HCT116 (cell line): ENCODE results near the gene CFL1. TPM values are rescaled to one million over a fixed set of nuclear protein-coding genes. Genes with fewer than 3 reads are reported as not detected.

Experiments
- ATAC-seq: fragments of 200-7000 bp; cut with Tn5 transposase; 2 replicates; pipeline ENCODE4 v1.9.1; 2020; ENCODE audit warnings: mild to moderate bottlenecking, moderate library complexity
- BruUV-seq: library from RNA; stranded (reverse); fragments of 400-500 nt; replicated peaks from 2 replicates; lab custom pipeline; 2021; lab: Mats Ljungman, UMichigan
- CTCF ChIA-PET: fragments of 300-600 bp; sonication (Branson Sonifier 250); formaldehyde crosslinking; loops from one replicate; lab custom pipeline; 2021; ENCODE audit warnings: antibody characterized with exemption; lab: Charles Lee
- POLR2A ChIA-PET: fragments of 300-600, 350-600 bp; sonication (Branson Sonifier 250); formaldehyde crosslinking; loops from one replicate; lab custom pipeline; 2021; ENCODE audit warnings: antibody characterized with exemption; lab: Charles Lee
- RAD21 ChIA-PET, 2 experiments: fragments of 300-600 bp; sonication (Branson Sonifier 250); formaldehyde crosslinking; loops; one replicate each; lab custom pipeline; 2023; ENCODE audit warnings: low total read pairs in 2 of 2; ENCODE audit not compliant: uncharacterized antibody in 2 of 2, unreplicated experiment in 2 of 2, low non-redundant PET in 1 of 2; lab: Charles Lee
- DNase-seq: peaks from one replicate; pipeline ENCODE4 v3.0.0-alpha.2; 2010; ENCODE audit warnings: low read depth, low spot score
- H2AFZ ChIP-seq: fragments of 200-600 bp; shearing (Covaris generic), sonication (generic); 2 replicates; pipeline ENCODE4 v1.6.1; 2017; ENCODE audit warnings: low read depth, mixed run types, mixed read lengths, antibody characterized with exemption, low read length; ENCODE audit not compliant: poor library complexity, severe bottlenecking
- H3K27ac ChIP-seq: 2 replicates; pipeline ENCODE4 v1.5.1; 2012; ENCODE audit warnings: low read depth, low read length
- H3K27me3 ChIP-seq: fragments of 200-600 bp; sonication (generic); 2 replicates; pipeline ENCODE4 v1.6.1; 2016; ENCODE audit warnings: mixed run types, low read length, mixed read lengths; ENCODE audit not compliant: insufficient read depth
- H3K36me3 ChIP-seq, 2 experiments: fragments of 200-500 bp in 1 of 2; fragments of 200-600 bp in 1 of 2; sonication (Bioruptor generic) in 1 of 2; sonication (generic) in 1 of 2; 2 replicates each; pipeline versions ENCODE4 v1.5.1 to v1.6.1; 2014 to 2016; ENCODE audit warnings: low read length in 2 of 2, inconsistent platforms in 1 of 2, mixed read lengths in 1 of 2, mixed run types in 1 of 2; ENCODE audit not compliant: insufficient read depth in 2 of 2, control insufficient read depth in 1 of 2
- H3K4me1 ChIP-seq, 2 experiments: fragments of 200-600 bp in 1 of 2; sonication (generic) in 1 of 2; 2 replicates each; pipeline versions ENCODE4 v1.5.1 to v1.6.1; 2012 to 2017; ENCODE audit warnings: low read length in 2 of 2, inconsistent platforms in 1 of 2, mild to moderate bottlenecking in 1 of 2, mixed read lengths in 1 of 2, mixed run types in 1 of 2, moderate library complexity in 1 of 2; ENCODE audit not compliant: insufficient read depth in 2 of 2, control insufficient read depth in 1 of 2
- H3K4me2 ChIP-seq: fragments of 200-600 bp; sonication (generic); 2 replicates; pipeline ENCODE4 v1.6.1; 2017; ENCODE audit warnings: mixed run types, low read length, mixed read lengths
- H3K4me3 ChIP-seq, 2 experiments: fragments of 200-600 bp in 1 of 2; sonication (generic) in 1 of 2; replicated peaks in 1 of 2; 2 replicates each; pipeline ENCODE4 v1.5.1; 2011 to 2016; ENCODE audit warnings: low read length in 2 of 2, control low read depth in 1 of 2, low read depth in 1 of 2, mild to moderate bottlenecking in 1 of 2, mixed read lengths in 1 of 2, mixed run types in 1 of 2
- H3K79me2 ChIP-seq: fragments of 200-600 bp; sonication (generic); 2 replicates; pipeline ENCODE4 v1.6.1; 2017; ENCODE audit warnings: mild to moderate bottlenecking, mixed run types, low read length, moderate library complexity, mixed read lengths; ENCODE audit not compliant: insufficient read depth
- H3K9ac ChIP-seq: fragments of 200-600 bp; sonication (generic); 2 replicates; pipeline ENCODE4 v1.6.1; 2016; ENCODE audit warnings: low read length, mixed read lengths
- H3K9me2 ChIP-seq: fragments of 200-600 bp; sonication (generic), shearing (Covaris generic); 2 replicates; pipeline ENCODE4 v1.6.1; 2017; ENCODE audit warnings: mixed run types, mild to moderate bottlenecking, moderate library complexity; ENCODE audit not compliant: insufficient read depth
- H3K9me3 ChIP-seq, 2 experiments: fragments of 200-500 bp in 1 of 2; fragments of 200-600 bp in 1 of 2; sonication (Bioruptor generic) in 1 of 2; sonication (generic) in 1 of 2; 2 replicates each; pipeline ENCODE4 v1.6.1; 2014 to 2017; ENCODE audit warnings: low read length in 2 of 2, mixed read lengths in 2 of 2, inconsistent platforms in 1 of 2, low read depth in 1 of 2, mild to moderate bottlenecking in 1 of 2, mixed run types in 1 of 2, moderate library complexity in 1 of 2; ENCODE audit not compliant: control insufficient read depth in 1 of 2, insufficient read depth in 1 of 2
- H4K20me1 ChIP-seq: fragments of 200-600 bp; sonication (generic), shearing (Covaris generic); 2 replicates; pipeline ENCODE4 v1.6.1; 2017; ENCODE audit warnings: mixed run types, mild to moderate bottlenecking, moderate library complexity; ENCODE audit not compliant: insufficient read depth
- EGR1 ChIP-seq: IDR thresholded peaks from 2 replicates; pipeline ENCODE4 v1.6.1; 2012; ENCODE audit warnings: low read depth
- ELF1 ChIP-seq: IDR thresholded peaks from 2 replicates; pipeline ENCODE4 v1.6.1; 2012; ENCODE audit warnings: low read depth, borderline replicate concordance
- EZH2phosphoT487 ChIP-seq: fragments of 200-600 bp; IDR thresholded peaks from 2 replicates; pipeline ENCODE4 v1.6.1; 2018; ENCODE audit warnings: antibody characterized with exemption, borderline replicate concordance
- MAX ChIP-seq: IDR thresholded peaks from 2 replicates; pipeline ENCODE4 v1.6.1; 2012
- POLR2A ChIP-seq: IDR thresholded peaks from 2 replicates; pipeline ENCODE4 v1.7.0; 2011; ENCODE audit warnings: borderline replicate concordance; ENCODE audit not compliant: insufficient read depth, insufficient read length; ENCODE audit errors: extremely low read depth
- POLR2AphosphoS5 ChIP-seq: IDR thresholded peaks from 2 replicates; pipeline ENCODE4 v1.6.1; 2011; ENCODE audit warnings: mild to moderate bottlenecking, low read depth, low read length, moderate library complexity
- RAD21 ChIP-seq: IDR thresholded peaks from 2 replicates; pipeline ENCODE4 v1.6.1; 2012; ENCODE audit warnings: low read depth, mild to moderate bottlenecking
- REST ChIP-seq: IDR thresholded peaks from 2 replicates; pipeline ENCODE4 v1.6.1; 2012; ENCODE audit warnings: low read depth
- SP1 ChIP-seq: IDR thresholded peaks from 2 replicates; pipeline ENCODE4 v1.6.1; 2012; ENCODE audit warnings: low read depth
- SRF ChIP-seq: IDR thresholded peaks from 2 replicates; pipeline ENCODE4 v1.6.1; 2012; ENCODE audit warnings: low read depth
- TCF7L2 ChIP-seq: IDR thresholded peaks from 2 replicates; pipeline ENCODE4 v1.7.0; 2011; ENCODE audit warnings: borderline replicate concordance, inconsistent platforms; ENCODE audit not compliant: insufficient read depth, insufficient read length; ENCODE audit errors: extremely low read depth
- ZBTB33 ChIP-seq: IDR thresholded peaks from 2 replicates; pipeline ENCODE4 v1.6.1; 2011; ENCODE audit warnings: mild to moderate bottlenecking, low read length, moderate library complexity; ENCODE audit not compliant: insufficient replicate concordance; ENCODE audit errors: extremely low read depth
- ZFX ChIP-seq: fragments of 450-650 bp; IDR thresholded peaks from 2 replicates; pipeline ENCODE4 v1.6.1; 2017
- intact Hi-C: fragments of 100-400 bp; cut with micrococcal nuclease; formaldehyde crosslinking; loops from 2 replicates; pipeline ENCODE4 v1.10.0; 2022
- total RNA-seq: library from RNA; stranded (reverse); gene quantifications from one replicate; pipeline ENCODE4 v1.2.1, GENCODE V29; 2021; ENCODE audit not compliant: unreplicated experiment

The CFL1 gene
- total RNA-seq, 1 experiment from 2014 or later, result 1,270 TPM

GRCh38 chr11:65822776-65823528 is 35.0 kb downstream of the CFL1 start:
- CTCF ChIA-PET, result interaction anchor here (0.7 to 1.5 kb wide), 3 partner anchors 43 to 66 kb away, joined by 3 to 4 read pairs (median 3); partner anchors contain the start of gene FIBP
- Histone ChIP-seq H3K27ac (no peak overlapping the region), H4K20me1 (no peaks in the 10 kb centered on the region), H3K9me2 (no peaks in the 10 kb centered on the region), H3K79me2 (no peaks in the 10 kb centered on the region), H3K36me3 (no peaks in the 10 kb centered on the region), H3K4me1 (no peaks in the 10 kb centered on the region; a peak in 1 of 4 replicates), H3K27me3 (no peaks in the 10 kb centered on the region), H3K9me3 (no peaks in the 10 kb centered on the region), H3K4me2 (no peak overlapping the region), H3K9ac (no peak overlapping the region), H2AFZ (no peak overlapping the region), H3K4me3 (no peak overlapping the region)
- RAD21 ChIA-PET, result no interaction called here
- intact Hi-C loops, result no loop called here
- no TSS peak for BruUV-seq
- DNase-seq (no peak), ATAC-seq (no peak)
- POLR2A ChIA-PET, result no interaction called here
- no peak for TF ChIP-seq ZFX
- no peak for TF ChIP-seq POLR2A
- no peak for TF ChIP-seq TCF7L2
- TF ChIP-seq EGR1, result no peak
- no peak for TF ChIP-seq SP1
- no peak for TF ChIP-seq EZH2phosphoT487
- TF ChIP-seq SRF, result no peak
- TF ChIP-seq ELF1, result no peak
- TF ChIP-seq RAD21, result no peak

- CTCF ChIA-PET, result interaction anchor here (1.1 kb wide), 1 partner anchor 110 kb away, joined by 4 read pairs; no protein-coding TSS in a partner anchor
- POLR2A ChIA-PET, result no interaction called here
- no peak for TF ChIP-seq ZBTB33
- TF ChIP-seq MAX, result no peak
- no peak for TF ChIP-seq REST
- no peak for TF ChIP-seq POLR2AphosphoS5
Observed at GRCh38 chr11:65821107-65821506, 36.9 kb downstream of the CFL1 start.

More at GRCh38 chr11:65821107-65821506, 36.9 kb downstream of the CFL1 start:
- Histone ChIP-seq H3K27me3 (no peaks in the 10 kb centered on the region), H3K4me2 (no peak overlapping the region), H3K9ac (no peak overlapping the region), H3K36me3 (no peaks in the 10 kb centered on the region), H3K4me1 (peaks cover 0 to 12% of the 10 kb centered on the region in 2 experiments; a peak in 2 of 4 replicates), H3K79me2 (no peaks in the 10 kb centered on the region), H3K9me3 (no peaks in the 10 kb centered on the region), H3K4me3 (no peak overlapping the region), H4K20me1 (no peaks in the 10 kb centered on the region), H3K27ac (no peak overlapping the region), H2AFZ (no peak overlapping the region), H3K9me2 (no peaks in the 10 kb centered on the region)
- RAD21 ChIA-PET, result no interaction called here
- intact Hi-C loops, result no loop called here
- ATAC-seq, result no peak
- BruUV-seq, result no TSS peak
- no peak for DNase-seq
